Measurements from ENCODE around the gene SERPINB5. TPM values are rescaled to one million over a fixed set of nuclear protein-coding genes. Genes with fewer than 3 reads are reported as not detected.

SERPINB5 gene
- total and polyA plus RNA-seq, 2 experiments from 2014 or later: 0.23 to 0.76 TPM

DNA sequence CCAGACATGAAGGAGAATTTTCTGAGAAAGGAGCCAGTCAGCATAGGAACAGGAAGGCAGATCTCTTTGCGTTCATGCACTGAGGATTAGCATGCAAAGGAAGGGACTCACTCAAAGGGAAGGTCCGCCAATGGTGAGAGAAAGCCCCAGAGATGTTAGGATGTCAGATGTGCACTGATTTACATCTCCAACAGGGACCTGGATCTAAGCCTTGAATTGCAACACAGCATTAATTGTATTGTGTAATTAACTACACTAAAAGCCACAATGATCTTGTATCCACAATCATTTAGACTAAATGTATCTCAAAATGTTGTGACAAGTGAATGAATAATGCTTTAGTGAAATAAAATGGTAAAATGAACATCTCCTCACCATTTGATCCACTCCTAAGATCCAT is 4.2 kb downstream of the SERPINB5 start:
- H3K79me2 ChIP-seq: no peaks in the 10 kb centered on the region
- no peak overlapping the region for H2AFZ ChIP-seq
- no peak overlapping the region for H3K4me3 ChIP-seq
- H3K27ac ChIP-seq: no peak overlapping the region
- no peaks in the 10 kb centered on the region for H3K9me2 ChIP-seq (replicated peaks; ENCODE audit: insufficient read depth)
- no peaks in the 10 kb centered on the region for H3K27me3 ChIP-seq
- no peaks in the 10 kb centered on the region for H3K9me3 ChIP-seq (ENCODE audit: low read depth)
- no peaks in the 10 kb centered on the region for H4K20me1 ChIP-seq (ENCODE audit: insufficient read depth, poor library complexity, severe bottlenecking)
- TF ChIP-seq, protein P1, sequence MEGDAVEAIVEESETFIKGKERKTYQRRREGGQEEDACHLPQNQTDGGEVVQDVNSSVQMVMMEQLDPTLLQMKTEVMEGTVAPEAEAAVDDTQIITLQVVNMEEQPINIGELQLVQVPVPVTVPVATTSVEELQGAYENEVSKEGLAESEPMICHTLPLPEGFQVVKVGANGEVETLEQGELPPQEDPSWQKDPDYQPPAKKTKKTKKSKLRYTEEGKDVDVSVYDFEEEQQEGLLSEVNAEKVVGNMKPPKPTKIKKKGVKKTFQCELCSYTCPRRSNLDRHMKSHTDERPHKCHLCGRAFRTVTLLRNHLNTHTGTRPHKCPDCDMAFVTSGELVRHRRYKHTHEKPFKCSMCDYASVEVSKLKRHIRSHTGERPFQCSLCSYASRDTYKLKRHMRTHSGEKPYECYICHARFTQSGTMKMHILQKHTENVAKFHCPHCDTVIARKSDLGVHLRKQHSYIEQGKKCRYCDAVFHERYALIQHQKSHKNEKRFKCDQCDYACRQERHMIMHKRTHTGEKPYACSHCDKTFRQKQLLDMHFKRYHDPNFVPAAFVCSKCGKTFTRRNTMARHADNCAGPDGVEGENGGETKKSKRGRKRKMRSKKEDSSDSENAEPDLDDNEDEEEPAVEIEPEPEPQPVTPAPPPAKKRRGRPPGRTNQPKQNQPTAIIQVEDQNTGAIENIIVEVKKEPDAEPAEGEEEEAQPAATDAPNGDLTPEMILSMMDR (IDR thresholded peaks at IDR 0.05; ENCODE audit: poor library complexity): no peak
- TF ChIP-seq EZH2phosphoT487 (IDR thresholded peaks at IDR 0.05; ENCODE audit: low read depth, severe bottlenecking, unreplicated experiment): no peak
- TF ChIP-seq EZH2 (IDR thresholded peaks at IDR 0.05; ENCODE audit: borderline replicate concordance): no peak
- no peak for DNase-seq (ENCODE audit: low spot score)
- no peak overlapping the region for H3K4me2 ChIP-seq
- no peaks in the 10 kb centered on the region for H3K36me3 ChIP-seq (replicated peaks; ENCODE audit: insufficient read depth, low read depth)
- no peaks in the 10 kb centered on the region for H3K4me1 ChIP-seq (ENCODE audit: insufficient read depth)
- 76% methylated on average over 2 of the region's 2 CpGs for WGBS (ENCODE audit: low lambda C conversion rate, missing lambda C conversion rate)

DNA sequence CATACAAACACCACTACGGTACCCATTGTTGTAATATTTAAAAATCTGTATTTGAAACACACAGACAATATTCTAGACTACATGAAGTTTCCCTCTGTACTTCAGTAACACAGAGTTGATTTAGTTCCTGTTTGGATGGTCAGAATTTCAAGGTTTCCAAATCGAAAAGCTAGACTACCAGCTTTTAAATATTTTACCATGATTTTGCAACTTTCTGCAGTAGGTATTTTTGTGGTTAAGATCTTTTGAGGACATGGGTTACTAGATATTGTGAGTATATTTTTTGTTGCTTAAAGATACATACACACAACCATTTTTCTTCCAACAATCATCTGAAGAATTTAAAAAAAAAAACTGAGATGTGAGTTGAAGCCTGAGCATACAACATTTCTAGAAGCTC is 10.9 kb downstream of the SERPINB5 start:
- TF ChIP-seq, protein P1 (IDR thresholded peaks at IDR 0.05; ENCODE audit: poor library complexity): no peak
- TF ChIP-seq EZH2 (IDR thresholded peaks at IDR 0.05; ENCODE audit: borderline replicate concordance) (no peak), EZH2phosphoT487 (IDR thresholded peaks at IDR 0.05; ENCODE audit: low read depth, severe bottlenecking, unreplicated experiment) (no peak)
- H3K9me2 ChIP-seq (replicated peaks; ENCODE audit: insufficient read depth): no peaks in the 10 kb centered on the region

DNA sequence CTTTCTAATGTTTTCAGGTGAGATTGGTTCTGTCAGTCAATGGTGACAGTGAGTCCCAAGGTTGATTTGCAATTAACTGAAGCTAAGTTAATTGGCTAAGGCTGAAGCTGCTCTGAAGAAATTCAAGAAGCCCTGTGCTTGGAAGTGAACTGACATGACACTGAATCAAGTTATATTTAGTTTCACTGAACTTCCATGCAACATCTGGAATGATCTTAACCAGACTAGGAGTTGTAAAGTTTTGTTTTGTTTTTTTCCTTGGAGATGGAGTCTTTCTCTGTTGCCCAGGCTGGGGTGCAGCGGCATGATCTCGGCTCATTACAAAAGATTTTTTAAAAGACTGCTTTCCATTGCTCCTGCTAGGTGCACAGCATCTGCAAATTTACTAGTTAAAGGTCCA is 11.4 kb downstream of the SERPINB5 start:
- no peaks in the 10 kb centered on the region for H3K9me3 ChIP-seq (ENCODE audit: low read depth)
- H3K9me2 ChIP-seq (replicated peaks; ENCODE audit: insufficient read depth): no peaks in the 10 kb centered on the region
- no peak overlapping the region for H2AFZ ChIP-seq
- H3K4me2 ChIP-seq: no peak overlapping the region
- H3K27ac ChIP-seq: no peak overlapping the region
- no peak for DNase-seq (ENCODE audit: low spot score)
- TF ChIP-seq EZH2 (IDR thresholded peaks at IDR 0.05; ENCODE audit: borderline replicate concordance) (no peak), EZH2phosphoT487 (IDR thresholded peaks at IDR 0.05; ENCODE audit: low read depth, severe bottlenecking, unreplicated experiment) (no peak)
- TF ChIP-seq, protein P1 (IDR thresholded peaks at IDR 0.05; ENCODE audit: poor library complexity): no peak
- 85% methylated on average over 2 of the region's 2 CpGs for WGBS (ENCODE audit: low lambda C conversion rate, missing lambda C conversion rate)
- no peaks in the 10 kb centered on the region for H3K36me3 ChIP-seq (replicated peaks; ENCODE audit: insufficient read depth, low read depth)
- no peaks in the 10 kb centered on the region for H3K27me3 ChIP-seq
- no peaks in the 10 kb centered on the region for H3K4me1 ChIP-seq (ENCODE audit: insufficient read depth)
- no peaks in the 10 kb centered on the region for H3K79me2 ChIP-seq
- H4K20me1 ChIP-seq (ENCODE audit: insufficient read depth, poor library complexity, severe bottlenecking): no peaks in the 10 kb centered on the region
- H3K4me3 ChIP-seq: no peak overlapping the region

More for the DNA sequence above, 10.9 kb downstream of the SERPINB5 start:
- Histone ChIP-seq H3K9me3 (ENCODE audit: low read depth) (no peaks in the 10 kb centered on the region), H3K4me2 (no peak overlapping the region), H3K27ac (no peak overlapping the region), H3K4me3 (no peak overlapping the region), H2AFZ (no peak overlapping the region), H3K27me3 (no peaks in the 10 kb centered on the region), H4K20me1 (ENCODE audit: insufficient read depth, poor library complexity, severe bottlenecking) (no peaks in the 10 kb centered on the region), H3K79me2 (no peaks in the 10 kb centered on the region), H3K36me3 (replicated peaks; ENCODE audit: insufficient read depth, low read depth) (no peaks in the 10 kb centered on the region), H3K4me1 (ENCODE audit: insufficient read depth) (no peaks in the 10 kb centered on the region)
- 88% methylated on average over 2 of the region's 2 CpGs for WGBS (ENCODE audit: low lambda C conversion rate, missing lambda C conversion rate)
- DNase-seq (ENCODE audit: low spot score): no peak

DNA sequence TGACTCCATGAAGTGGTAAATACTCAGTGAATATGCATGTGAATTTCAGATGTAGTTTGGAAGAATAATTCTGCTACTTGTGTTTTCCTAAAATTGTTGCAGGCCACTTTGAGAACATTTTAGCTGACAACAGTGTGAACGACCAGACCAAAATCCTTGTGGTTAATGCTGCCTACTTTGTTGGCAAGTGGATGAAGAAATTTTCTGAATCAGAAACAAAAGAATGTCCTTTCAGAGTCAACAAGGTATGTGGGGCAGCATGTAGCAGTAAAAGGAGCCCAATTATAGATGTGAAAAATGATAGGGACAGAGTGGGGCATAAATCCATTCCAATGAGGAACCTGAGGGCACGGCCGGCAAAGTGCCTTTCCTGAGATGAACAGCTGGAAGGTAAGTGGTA is 16.1 kb downstream of the SERPINB5 start:
- no peak for TF ChIP-seq EZH2phosphoT487 (IDR thresholded peaks at IDR 0.05; ENCODE audit: low read depth, severe bottlenecking, unreplicated experiment)
- TF ChIP-seq, protein P1 (IDR thresholded peaks at IDR 0.05; ENCODE audit: poor library complexity): no peak
- no peak for TF ChIP-seq EZH2 (IDR thresholded peaks at IDR 0.05; ENCODE audit: borderline replicate concordance)
- 83% methylated on average over 3 of the region's 3 CpGs for WGBS (ENCODE audit: low lambda C conversion rate, missing lambda C conversion rate)
- Histone ChIP-seq H3K9me2 (replicated peaks; ENCODE audit: insufficient read depth) (no peaks in the 10 kb centered on the region), H3K9me3 (ENCODE audit: low read depth) (no peaks in the 10 kb centered on the region), H3K4me2 (no peak overlapping the region), H3K36me3 (replicated peaks; ENCODE audit: insufficient read depth, low read depth) (no peaks in the 10 kb centered on the region), H3K4me3 (no peak overlapping the region), H3K27ac (no peak overlapping the region), H3K79me2 (no peaks in the 10 kb centered on the region), H3K4me1 (ENCODE audit: insufficient read depth) (no peaks in the 10 kb centered on the region), H2AFZ (no peak overlapping the region), H4K20me1 (ENCODE audit: insufficient read depth, poor library complexity, severe bottlenecking) (no peaks in the 10 kb centered on the region), H3K27me3 (no peaks in the 10 kb centered on the region)
- no peak for DNase-seq (ENCODE audit: low spot score)
